ENCODE measurements around the gene SLC25A1.

The SLC25A1 gene

GRCh38 chr22:19132693-19133400 lies 45.7 kb downstream of the SLC25A1 start:
- TF ChIP-seq ZFX (IDR thresholded peaks at IDR 0.05; ENCODE audit: borderline replicate concordance) (no peak), CTCF (IDR thresholded peaks at IDR 0.05) (no peak)

DNA sequence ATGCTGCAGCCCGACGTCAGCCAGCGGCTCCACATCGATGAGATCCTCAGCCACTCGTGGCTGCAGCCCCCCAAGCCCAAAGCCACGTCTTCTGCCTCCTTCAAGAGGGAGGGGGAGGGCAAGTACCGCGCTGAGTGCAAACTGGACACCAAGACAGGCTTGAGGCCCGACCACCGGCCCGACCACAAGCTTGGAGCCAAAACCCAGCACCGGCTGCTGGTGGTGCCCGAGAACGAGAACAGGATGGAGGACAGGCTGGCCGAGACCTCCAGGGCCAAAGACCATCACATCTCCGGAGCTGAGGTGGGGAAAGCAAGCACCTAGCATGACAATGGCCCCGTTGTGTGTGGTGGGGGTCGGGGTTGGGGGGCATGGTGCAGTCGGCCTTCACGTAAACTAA lies 46.4 kb downstream of the SLC25A1 start:
- no peak overlapping the region for H3K27ac ChIP-seq
- no peak for TF ChIP-seq CTCF (IDR thresholded peaks at IDR 0.05)
- no peak for TF ChIP-seq ZFX (IDR thresholded peaks at IDR 0.05; ENCODE audit: borderline replicate concordance)

More at GRCh38 chr22:19132693-19133400, 45.7 kb downstream of the SLC25A1 start:
- no peak overlapping the region for H3K27ac ChIP-seq

DNA sequence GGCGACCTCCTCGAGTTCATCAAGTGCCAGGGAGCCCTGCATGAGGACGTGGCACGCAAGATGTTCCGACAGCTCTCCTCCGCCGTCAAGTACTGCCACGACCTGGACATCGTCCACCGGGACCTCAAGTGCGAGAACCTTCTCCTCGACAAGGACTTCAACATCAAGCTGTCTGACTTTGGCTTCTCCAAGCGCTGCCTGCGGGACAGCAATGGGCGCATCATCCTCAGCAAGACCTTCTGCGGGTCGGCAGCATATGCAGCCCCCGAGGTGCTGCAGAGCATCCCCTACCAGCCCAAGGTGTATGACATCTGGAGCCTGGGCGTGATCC lies 46.9 kb downstream of the SLC25A1 start:
- no peak for TF ChIP-seq CTCF (IDR thresholded peaks at IDR 0.05)
- TF ChIP-seq ZFX (IDR thresholded peaks at IDR 0.05; ENCODE audit: borderline replicate concordance): no peak
- H3K27ac ChIP-seq: no peak overlapping the region

GRCh38 chr22:19130959-19131684 lies 47.4 kb downstream of the SLC25A1 start, which contains the start of gene TSSK2:
Gene TSSK2, plus strand, starts transcription at chr22:19131308. Its CDS starts 92 bp downstream, at chr22:19131400.
- H3K27ac ChIP-seq: no peak within 1 kb of the TSS
- TF ChIP-seq ZFX (IDR thresholded peaks at IDR 0.05; ENCODE audit: borderline replicate concordance) (no peak), CTCF (IDR thresholded peaks at IDR 0.05) (no peak)

GRCh38 chr22:19129871-19130270 lies 48.7 kb downstream of the SLC25A1 start:
- H3K27ac ChIP-seq: no peak overlapping the region
- TF ChIP-seq ZFX (IDR thresholded peaks at IDR 0.05; ENCODE audit: borderline replicate concordance) (no peak), CTCF (IDR thresholded peaks at IDR 0.05) (no peak)

GRCh38 chr22:19128946-19129727 lies 49.4 kb downstream of the SLC25A1 start:
- no peak overlapping the region for H3K27ac ChIP-seq
- TF ChIP-seq ZFX (IDR thresholded peaks at IDR 0.05; ENCODE audit: borderline replicate concordance) (no peak), CTCF (IDR thresholded peaks at IDR 0.05) (no peak)
